LNCaP clone FGC (cell line): ENCODE results near the gene PDLIM4.
A peak's percentile ranks its signal among the peaks of the same experiment; 100 is the strongest.

Experiments used
- DNase-seq: peaks from one replicate; pipeline ENCODE4 v3.0.0-alpha.2; 2011; ENCODE audit warnings: low read depth
- H3K4me3 ChIP-seq: 2 replicates; pipeline ENCODE4 v1.5.1; 2011; ENCODE audit warnings: mild to moderate bottlenecking, low read depth, low read length, control low read depth
- TF ChIP-seq, protein P1 (sequence below): IDR thresholded peaks from 2 replicates; pipeline ENCODE4 v1.5.1; 2012; ENCODE audit warnings: mild to moderate bottlenecking; ENCODE audit not compliant: control insufficient read depth, insufficient read depth; ENCODE audit errors: extremely low read depth

PDLIM4 gene

DNA sequence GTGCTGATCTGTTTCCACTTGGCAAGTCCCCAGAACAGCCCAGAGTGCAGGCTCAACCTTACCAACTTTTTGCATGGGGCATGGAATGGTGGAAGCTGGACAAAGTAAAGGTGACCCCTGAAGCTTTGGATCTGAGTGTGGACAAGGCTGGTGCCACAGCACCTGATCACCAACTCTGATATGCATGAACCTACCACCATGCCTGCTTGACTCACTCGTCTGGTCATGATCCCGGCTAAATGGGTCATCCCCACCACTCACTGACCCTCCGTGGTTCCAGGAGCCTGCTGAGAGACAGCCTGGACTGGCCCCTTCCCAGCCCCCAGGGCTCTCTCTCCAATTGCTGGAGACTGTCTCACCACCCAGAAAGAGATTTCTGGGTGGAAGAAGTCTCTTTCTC, 22.3 kb downstream of the PDLIM4 start:
- no peak overlapping the region for H3K4me3 ChIP-seq
- TF ChIP-seq, protein P1, sequence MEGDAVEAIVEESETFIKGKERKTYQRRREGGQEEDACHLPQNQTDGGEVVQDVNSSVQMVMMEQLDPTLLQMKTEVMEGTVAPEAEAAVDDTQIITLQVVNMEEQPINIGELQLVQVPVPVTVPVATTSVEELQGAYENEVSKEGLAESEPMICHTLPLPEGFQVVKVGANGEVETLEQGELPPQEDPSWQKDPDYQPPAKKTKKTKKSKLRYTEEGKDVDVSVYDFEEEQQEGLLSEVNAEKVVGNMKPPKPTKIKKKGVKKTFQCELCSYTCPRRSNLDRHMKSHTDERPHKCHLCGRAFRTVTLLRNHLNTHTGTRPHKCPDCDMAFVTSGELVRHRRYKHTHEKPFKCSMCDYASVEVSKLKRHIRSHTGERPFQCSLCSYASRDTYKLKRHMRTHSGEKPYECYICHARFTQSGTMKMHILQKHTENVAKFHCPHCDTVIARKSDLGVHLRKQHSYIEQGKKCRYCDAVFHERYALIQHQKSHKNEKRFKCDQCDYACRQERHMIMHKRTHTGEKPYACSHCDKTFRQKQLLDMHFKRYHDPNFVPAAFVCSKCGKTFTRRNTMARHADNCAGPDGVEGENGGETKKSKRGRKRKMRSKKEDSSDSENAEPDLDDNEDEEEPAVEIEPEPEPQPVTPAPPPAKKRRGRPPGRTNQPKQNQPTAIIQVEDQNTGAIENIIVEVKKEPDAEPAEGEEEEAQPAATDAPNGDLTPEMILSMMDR = no peak
- no peak for DNase-seq

DNA sequence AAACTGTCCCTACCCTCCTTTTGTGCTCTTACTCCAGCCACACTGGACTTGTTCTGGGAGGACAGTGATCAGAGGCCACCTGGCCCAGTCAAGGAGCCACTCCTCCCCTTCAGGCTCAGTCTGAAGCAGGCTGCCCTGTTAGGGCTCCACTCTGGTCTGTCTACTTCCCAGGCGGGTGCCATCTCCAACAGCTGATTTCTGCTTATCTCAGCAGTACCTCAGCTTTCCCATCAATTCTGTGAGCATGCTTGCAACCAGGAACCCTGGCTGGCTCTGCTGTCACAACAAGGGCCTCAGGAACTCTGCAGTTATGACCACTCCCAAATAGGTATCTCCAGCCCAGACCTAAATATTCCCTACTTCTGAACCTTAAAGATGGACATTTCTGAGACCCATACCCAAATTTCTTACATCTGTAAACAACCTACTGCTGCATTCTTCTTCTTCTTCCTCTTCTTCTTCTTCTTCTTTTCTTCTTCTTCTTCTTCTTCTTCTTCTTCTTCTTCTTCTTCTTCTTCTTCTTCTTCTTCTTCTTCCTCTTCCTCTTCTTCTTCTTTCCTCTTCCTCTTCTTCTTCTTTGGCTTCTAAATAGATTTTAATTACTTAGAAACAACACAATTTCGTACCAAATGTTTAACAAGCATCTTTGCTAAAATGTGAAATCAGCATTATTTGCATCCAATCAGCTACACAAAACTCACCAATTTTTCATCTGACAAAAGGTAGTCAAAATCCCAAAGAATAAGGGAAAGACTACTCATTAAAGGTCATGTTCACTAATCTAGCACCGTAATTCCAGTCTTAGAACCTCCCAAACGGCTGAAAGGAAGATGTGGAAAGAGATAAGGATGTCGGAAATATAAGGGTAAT, 23.1 kb downstream of the PDLIM4 start:
- no peak overlapping the region for H3K4me3 ChIP-seq
- TF ChIP-seq, protein P1 = no peak
- DNase-seq = no peak

DNA sequence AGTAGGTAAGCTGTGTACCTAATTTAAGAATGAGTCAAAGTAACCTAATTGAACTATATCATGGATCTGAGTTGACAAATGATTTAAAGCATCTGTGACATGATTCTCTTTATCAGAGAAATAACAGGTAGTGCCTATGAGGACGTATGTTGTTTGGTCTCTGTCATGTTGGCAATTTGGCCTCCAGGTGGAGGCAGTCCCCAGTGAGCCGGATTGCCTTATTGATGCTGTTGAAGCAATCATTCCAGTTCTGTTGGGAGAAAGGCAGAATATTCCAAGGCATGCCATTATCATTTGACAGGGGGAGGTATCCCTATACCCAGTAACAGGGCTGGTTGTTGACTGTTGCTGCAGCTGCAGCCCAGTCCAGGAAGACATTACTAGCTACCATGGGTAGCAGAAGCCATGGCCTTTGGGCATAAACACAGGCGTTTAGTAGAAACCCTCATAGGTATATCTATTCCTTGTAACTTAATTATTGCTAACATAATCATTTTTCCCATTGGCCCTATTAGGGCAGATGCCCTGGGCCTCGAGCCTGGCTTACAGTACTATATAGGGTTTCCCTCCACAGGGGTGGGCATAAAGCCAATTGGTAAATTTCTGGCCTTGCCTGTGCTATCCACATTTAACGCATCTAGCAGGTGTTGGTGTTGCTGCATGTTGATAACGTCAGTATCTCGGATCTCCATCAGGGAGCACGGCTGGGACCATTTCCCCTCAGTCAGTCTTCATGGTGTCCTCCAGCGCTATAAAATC, 24.5 kb downstream of the PDLIM4 start:
- no peak for DNase-seq
- TF ChIP-seq, protein P1 = no peak
- H3K4me3 ChIP-seq = no peak overlapping the region

DNA sequence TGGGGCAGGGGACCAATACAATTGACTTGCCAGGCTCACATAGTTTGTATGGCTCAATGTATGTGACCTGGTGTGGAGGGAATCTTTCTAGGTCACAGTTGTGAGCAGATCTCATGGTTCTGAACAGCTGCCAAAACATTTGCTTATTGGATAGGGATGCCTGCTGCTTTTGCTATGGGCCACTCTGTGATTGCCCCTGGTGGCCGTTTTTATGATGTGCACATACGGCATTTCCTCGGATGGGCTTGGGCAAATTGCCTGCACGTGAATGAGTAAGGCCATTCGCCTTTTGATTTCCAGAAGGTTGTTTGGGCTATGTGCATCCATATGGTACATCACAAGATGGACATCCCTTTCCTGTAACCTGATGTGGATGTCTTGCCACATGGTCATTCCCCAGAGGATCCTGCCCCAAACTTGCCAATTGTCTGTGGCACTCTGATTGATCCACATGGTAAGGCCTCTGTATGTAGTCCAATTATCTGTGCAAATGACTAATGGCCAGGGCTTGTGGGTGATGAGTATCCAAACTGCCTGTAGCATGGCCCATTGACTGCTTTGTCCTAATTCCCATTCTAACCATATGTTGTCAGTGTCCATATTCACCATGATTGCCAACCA, 26.0 kb downstream of the PDLIM4 start:
- TF ChIP-seq, protein P1 = peak; percentile 34; the same call in 1 of the 2 replicates
- no peak overlapping the region for H3K4me3 ChIP-seq
- DNase-seq = no peak

DNA sequence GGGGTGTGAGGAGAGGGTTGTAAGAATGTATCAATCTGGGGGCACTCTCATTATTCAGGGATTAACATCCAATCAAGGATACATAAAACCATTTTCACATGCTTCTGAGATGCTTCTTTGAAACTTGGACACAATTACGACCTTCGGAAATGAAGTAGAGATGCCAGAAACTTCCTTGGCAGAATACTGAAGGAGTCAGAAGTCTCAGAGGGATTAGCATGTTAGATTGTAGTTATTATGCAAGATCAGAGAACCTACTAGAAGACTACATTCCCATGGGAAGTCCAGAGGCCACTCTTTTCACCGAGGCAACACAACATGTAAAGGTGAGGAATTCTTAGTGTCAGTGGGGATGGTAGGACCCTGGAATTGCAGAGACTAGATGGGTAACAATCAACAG, 31.6 kb downstream of the PDLIM4 start:
- no peak overlapping the region for H3K4me3 ChIP-seq
- DNase-seq = no peak
- TF ChIP-seq, protein P1 = no peak

DNA sequence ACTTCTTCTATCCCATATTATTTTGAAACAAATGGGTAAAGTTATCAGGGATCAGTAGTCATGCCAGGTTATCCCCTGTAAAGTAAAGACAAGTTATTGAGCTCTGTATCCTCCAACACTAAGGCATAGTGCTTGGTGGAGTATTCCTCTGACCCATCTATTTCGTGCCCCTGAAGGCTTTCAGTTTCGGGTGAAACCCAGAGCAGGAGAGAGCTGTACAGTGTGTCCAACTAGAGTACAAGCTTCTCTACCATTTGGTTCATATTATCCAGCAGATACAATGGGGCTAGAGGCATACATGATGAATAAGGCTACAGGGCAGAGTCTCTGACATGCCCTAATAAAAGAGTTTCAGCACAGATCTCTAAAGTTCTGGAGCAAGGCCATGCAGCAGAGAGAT, 33.5 kb downstream of the PDLIM4 start:
- H3K4me3 ChIP-seq = no peak overlapping the region
- no peak for DNase-seq
- TF ChIP-seq, protein P1 = no peak
